Vagina (tissue), 2 donors: Measurements from ENCODE around the gene STX16. TPM values are rescaled to one million over a fixed set of nuclear protein-coding genes. Genes with fewer than 3 reads are reported as not detected.

Experiments
- DNase-seq, 2 donors: peaks; one replicate each; pipeline ENCODE4 v3.0.0-alpha.2; 2017; ENCODE audit errors: extremely low spot score in 2 of 2
- H3K27ac ChIP-seq: fragments of 200-600 bp; sonication (generic); one replicate; pipeline ENCODE4 v1.5.1; 2019
- H3K27me3 ChIP-seq: fragments of 200-600 bp; sonication (generic); one replicate; pipeline ENCODE4 v1.5.1; 2019
- H3K36me3 ChIP-seq, 2 donors: fragments of 200-600 bp; sonication (generic); one replicate each; pipeline ENCODE4 v1.5.1; 2017 to 2019
- H3K4me1 ChIP-seq: fragments of 200-600 bp; sonication (generic); one replicate; pipeline ENCODE4 v1.5.1; 2019
- H3K4me3 ChIP-seq, 2 donors: fragments of 200-600 bp; sonication (generic); 1 replicate in 1 of 2; 2 replicates in 1 of 2; pipeline ENCODE4 v1.5.1; 2016 to 2019
- H3K9me3 ChIP-seq: fragments of 200-600 bp; sonication (generic); one replicate; pipeline ENCODE4 v1.5.1; 2019
- CTCF ChIP-seq, 3 experiments: fragments of 450-650 bp in 2 of 3; fragments of 200-600 bp in 1 of 3; sonication (generic) in 1 of 3; IDR thresholded peaks; one replicate each; pipeline ENCODE4 v1.5.1; 2017 to 2019; ENCODE audit warnings: antibody characterized with exemption in 3 of 3, mild to moderate bottlenecking in 2 of 3, moderate library complexity in 2 of 3
- POLR2A ChIP-seq, 2 donors: fragments of 450-650 bp; IDR thresholded peaks; one replicate each; pipeline ENCODE4 v1.6.1; 2017; ENCODE audit warnings: antibody characterized with exemption in 2 of 2, mild to moderate bottlenecking in 2 of 2, moderate library complexity in 2 of 2
- POLR2AphosphoS5 ChIP-seq, 2 donors: sonication (generic); formaldehyde crosslinking; IDR thresholded peaks; one replicate each; pipeline ENCODE4 v1.9.0; 2017; ENCODE audit warnings: antibody characterized with exemption in 2 of 2, mild to moderate bottlenecking in 2 of 2, low read depth in 1 of 2; ENCODE audit not compliant: insufficient read depth in 1 of 2
- intact Hi-C: fragments of 100-400 bp; cut with DNase I; formaldehyde crosslinking; loops from one replicate; pipeline ENCODE4 v1.15.1; 2023
- total RNA-seq: library from RNA; depleted of rRNA; stranded (reverse); fragments of >200 nt; gene quantifications from one replicate; pipeline ENCODE4 v1.2.3, GENCODE V29; 2016

STX16 gene
- total RNA-seq, 1 donor from 2014 or later = 49.4 TPM

GRCh38 chr20:58649288-58650180, 1.5 kb upstream of the STX16 start:
- Histone ChIP-seq H3K4me3 (peak overlapping the region; percentile 78 to 87), H3K27me3 (no peaks in the 10 kb centered on the region), H3K36me3 (no peaks in the 10 kb centered on the region), H3K4me1 (peaks cover 68% of the 10 kb centered on the region), H3K27ac (peak overlapping the region; percentile 91), H3K9me3 (no peaks in the 10 kb centered on the region)
- intact Hi-C loops = loop anchor here (5.0 kb wide), 2 partner anchors 177 to 412 kb away; no protein-coding TSS in a partner anchor
- DNase-seq = peak; percentile 72 to 81
- TF ChIP-seq POLR2A (IDR thresholded peaks at IDR 0.05) = no peak
- TF ChIP-seq POLR2AphosphoS5 (IDR thresholded peaks at IDR 0.05; ENCODE audit: insufficient read depth in 1 of 2, low read depth in 1 of 2) = no peak
- TF ChIP-seq CTCF (IDR thresholded peaks at IDR 0.05) = no peak

GRCh38 chr20:58650181-58650775, 805 bp upstream of the STX16 start:
- TF ChIP-seq POLR2AphosphoS5 (IDR thresholded peaks at IDR 0.05; ENCODE audit: insufficient read depth in 1 of 2, low read depth in 1 of 2) = no peak
- no peak for TF ChIP-seq POLR2A (IDR thresholded peaks at IDR 0.05)
- TF ChIP-seq CTCF (IDR thresholded peaks at IDR 0.05) = no peak
- Histone ChIP-seq H3K27ac (peak overlapping the region; percentile 91), H3K9me3 (no peaks in the 10 kb centered on the region), H3K4me1 (peaks cover 70% of the 10 kb centered on the region), H3K4me3 (peak overlapping the region; percentile 78 to 87), H3K27me3 (no peaks in the 10 kb centered on the region), H3K36me3 (no peaks in the 10 kb centered on the region)
- intact Hi-C loops = loop anchor here (5.0 kb wide), 1 partner anchor 413 kb away; no protein-coding TSS in a partner anchor
- DNase-seq = peak in 1 of 2 donors; percentile 64

- TF ChIP-seq POLR2A (IDR thresholded peaks at IDR 0.05) (no peak), CTCF (IDR thresholded peaks at IDR 0.05) (no peak), POLR2AphosphoS5 (IDR thresholded peaks at IDR 0.05; ENCODE audit: insufficient read depth in 1 of 2, low read depth in 1 of 2) (no peak)
- H3K4me1 ChIP-seq = peaks cover 72% of the 10 kb centered on the region
Measured at GRCh38 chr20:58651559-58651945, 469 bp downstream of the STX16 start.

GRCh38 chr20:58651946-58652605, 993 bp downstream of the STX16 start:
- H3K27ac ChIP-seq = peak overlapping the region; percentile 91
- no peaks in the 10 kb centered on the region for H3K36me3 ChIP-seq
- peaks cover 72% of the 10 kb centered on the region for H3K4me1 ChIP-seq
- no peaks in the 10 kb centered on the region for H3K27me3 ChIP-seq
- peak overlapping the region; percentile 78 to 87 for H3K4me3 ChIP-seq
- TF ChIP-seq POLR2AphosphoS5 (IDR thresholded peaks at IDR 0.05; ENCODE audit: insufficient read depth in 1 of 2, low read depth in 1 of 2) = peak in 1 of 2 donors; percentile 27
- peak in 1 of 2 donors; percentile 26 for TF ChIP-seq POLR2A (IDR thresholded peaks at IDR 0.05)
- no peak for TF ChIP-seq CTCF (IDR thresholded peaks at IDR 0.05)
- intact Hi-C loops = loop anchor here (2.0 to 5.0 kb wide), 2 partner anchors 41 to 415 kb away; partner anchors contain the start of gene NPEPL1
- peak in 1 of 2 donors; percentile 88 for DNase-seq
- H3K9me3 ChIP-seq = no peaks in the 10 kb centered on the region

More at GRCh38 chr20:58651559-58651945, 469 bp downstream of the STX16 start:
- no peaks in the 10 kb centered on the region for H3K9me3 ChIP-seq
- no peaks in the 10 kb centered on the region for H3K27me3 ChIP-seq
- peak overlapping the region; percentile 78 to 87 for H3K4me3 ChIP-seq
- H3K27ac ChIP-seq = peak overlapping the region; percentile 91
- peak in 1 of 2 donors; percentile 83 for DNase-seq
- no peaks in the 10 kb centered on the region for H3K36me3 ChIP-seq
- intact Hi-C loops = loop anchor here (5.0 kb wide), 1 partner anchor 414 kb away; no protein-coding TSS in a partner anchor
